Measurements from ENCODE around the gene OBSCN.

OBSCN gene

DNA sequence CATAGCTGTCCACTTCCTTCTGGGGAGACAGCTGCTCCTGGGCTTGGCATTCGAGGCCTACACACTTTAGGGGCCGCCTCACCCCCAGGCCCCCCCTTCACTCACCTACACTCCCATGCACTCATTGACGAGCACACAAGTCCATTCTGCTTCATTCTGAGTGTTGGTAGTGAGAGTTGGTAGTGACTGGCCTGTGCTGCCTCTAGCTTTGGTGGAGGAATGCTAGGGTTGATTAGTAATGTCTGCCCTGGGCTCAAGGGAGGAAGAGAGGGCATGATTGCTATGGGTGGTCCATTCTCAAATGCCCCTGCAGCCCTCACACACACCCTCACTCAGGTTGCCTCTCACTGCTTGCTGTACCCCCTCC is 168.4 kb downstream of the OBSCN start:
- H2AFZ ChIP-seq (ENCODE audit: low read length) = no peak overlapping the region
- no peaks in the 10 kb centered on the region for H3K27me3 ChIP-seq (ENCODE audit: insufficient read depth, low read length, poor library complexity, severe bottlenecking)
- H3K4me1 ChIP-seq (ENCODE audit: insufficient read depth, low read length, poor library complexity, severe bottlenecking) = no peaks in the 10 kb centered on the region
- no peaks in the 10 kb centered on the region for H3K9me3 ChIP-seq (ENCODE audit: insufficient read depth, low read depth, low read length)
- H3F3A ChIP-seq (ENCODE audit: low read depth) = no peaks in the 10 kb centered on the region
- no peak overlapping the region for H3K4me3 ChIP-seq (ENCODE audit: low read length, poor library complexity, severe bottlenecking)
- H3K4me2 ChIP-seq (ENCODE audit: low read depth, low read length, poor library complexity, severe bottlenecking) = no peak overlapping the region
- no peaks in the 10 kb centered on the region for H3K36me3 ChIP-seq (ENCODE audit: insufficient read depth, low read length)
- TF ChIP-seq EZH2phosphoT487 (IDR thresholded peaks at IDR 0.05; ENCODE audit: borderline replicate concordance) (no peak), CTCF (conservative IDR thresholded peaks at IDR 0.05; ENCODE audit: low read length) (no peak)
- H4K20me1 ChIP-seq (ENCODE audit: insufficient read depth, low read length, poor library complexity, severe bottlenecking) = no peaks in the 10 kb centered on the region
- no peaks in the 10 kb centered on the region for H3K79me2 ChIP-seq (ENCODE audit: insufficient read depth, low read length)
- H3K9me2 ChIP-seq (replicated peaks; ENCODE audit: low read depth, low read length) = no peaks in the 10 kb centered on the region
- H3K9ac ChIP-seq (ENCODE audit: low read depth, low read length, poor library complexity, severe bottlenecking) = no peak overlapping the region

GRCh38 chr1:228376651-228377631 is 169.1 kb downstream of the OBSCN start:
- Histone ChIP-seq H3K4me2 (ENCODE audit: low read depth, low read length, poor library complexity, severe bottlenecking) (no peak overlapping the region), H3K4me3 (ENCODE audit: low read length, poor library complexity, severe bottlenecking) (no peak overlapping the region), H3F3A (ENCODE audit: low read depth) (no peaks in the 10 kb centered on the region), H3K4me1 (ENCODE audit: insufficient read depth, low read length, poor library complexity, severe bottlenecking) (no peaks in the 10 kb centered on the region), H4K20me1 (ENCODE audit: insufficient read depth, low read length, poor library complexity, severe bottlenecking) (no peaks in the 10 kb centered on the region), H3K9ac (ENCODE audit: low read depth, low read length, poor library complexity, severe bottlenecking) (no peak overlapping the region), H3K36me3 (ENCODE audit: insufficient read depth, low read length) (no peaks in the 10 kb centered on the region), H3K27me3 (ENCODE audit: insufficient read depth, low read length, poor library complexity, severe bottlenecking) (no peaks in the 10 kb centered on the region), H3K9me2 (replicated peaks; ENCODE audit: low read depth, low read length) (no peaks in the 10 kb centered on the region), H3K9me3 (ENCODE audit: insufficient read depth, low read depth, low read length) (no peaks in the 10 kb centered on the region), H3K79me2 (ENCODE audit: insufficient read depth, low read length) (no peaks in the 10 kb centered on the region), H2AFZ (ENCODE audit: low read length) (no peak overlapping the region)
- TF ChIP-seq EZH2phosphoT487 (IDR thresholded peaks at IDR 0.05; ENCODE audit: borderline replicate concordance) = no peak

- H3K4me3 ChIP-seq (ENCODE audit: low read length, poor library complexity, severe bottlenecking) = no peak overlapping the region
- no peak overlapping the region for H2AFZ ChIP-seq (ENCODE audit: low read length)
Observed at GRCh38 chr1:228377664-228378089, 169.8 kb downstream of the OBSCN start.

More at GRCh38 chr1:228377664-228378089, 169.8 kb downstream of the OBSCN start:
- TF ChIP-seq EZH2phosphoT487 (IDR thresholded peaks at IDR 0.05; ENCODE audit: borderline replicate concordance) (no peak), CTCF (conservative IDR thresholded peaks at IDR 0.05; ENCODE audit: low read length) (no peak)
- no peaks in the 10 kb centered on the region for H3K9me2 ChIP-seq (replicated peaks; ENCODE audit: low read depth, low read length)
- no peaks in the 10 kb centered on the region for H3F3A ChIP-seq (ENCODE audit: low read depth)
- H3K4me1 ChIP-seq (ENCODE audit: insufficient read depth, low read length, poor library complexity, severe bottlenecking) = no peaks in the 10 kb centered on the region
- H3K79me2 ChIP-seq (ENCODE audit: insufficient read depth, low read length) = no peaks in the 10 kb centered on the region
- no peaks in the 10 kb centered on the region for H3K9me3 ChIP-seq (ENCODE audit: insufficient read depth, low read depth, low read length)
- H4K20me1 ChIP-seq (ENCODE audit: insufficient read depth, low read length, poor library complexity, severe bottlenecking) = no peaks in the 10 kb centered on the region
- H3K4me2 ChIP-seq (ENCODE audit: low read depth, low read length, poor library complexity, severe bottlenecking) = no peak overlapping the region
- H3K27me3 ChIP-seq (ENCODE audit: insufficient read depth, low read length, poor library complexity, severe bottlenecking) = no peaks in the 10 kb centered on the region
- no peak overlapping the region for H3K9ac ChIP-seq (ENCODE audit: low read depth, low read length, poor library complexity, severe bottlenecking)
- no peaks in the 10 kb centered on the region for H3K36me3 ChIP-seq (ENCODE audit: insufficient read depth, low read length)
